NCI-H748 (cell line): Measurements from ENCODE around the gene DGKB.
"Not testable (repeated sequence)": the region's sequence is repeated elsewhere in the genome, so short reads cannot be mapped to it uniquely, and the experiment has no call there.

ENCODE experiments used
- DNase-seq: peaks from one replicate; lab custom pipeline; 2025; ENCODE audit not compliant: unreplicated experiment; lab: John Stamatoyannopoulos, UW

The DGKB gene

GRCh38 chr7:14309432-14309831 lies 593.1 kb downstream of the DGKB start:
- no peak for DNase-seq

- no peak for DNase-seq
Observed at GRCh38 chr7:14305233-14305866, 597.2 kb downstream of the DGKB start.

GRCh38 chr7:14303536-14303935 lies 599.0 kb downstream of the DGKB start:
- no peak for DNase-seq

GRCh38 chr7:14294637-14295036 lies 607.9 kb downstream of the DGKB start:
- no peak for DNase-seq

GRCh38 chr7:14293434-14293833 lies 609.1 kb downstream of the DGKB start:
- DNase-seq, result no peak

- DNase-seq, result no peak
Observed at GRCh38 chr7:14292737-14293136, 609.8 kb downstream of the DGKB start.

GRCh38 chr7:14289957-14290356 lies 612.6 kb downstream of the DGKB start:
- DNase-seq, result no peak

- DNase-seq, result no peak
Observed at GRCh38 chr7:14288701-14289100, 613.9 kb downstream of the DGKB start.

- no peak for DNase-seq
Observed at GRCh38 chr7:14287398-14287797, 615.2 kb downstream of the DGKB start.

GRCh38 chr7:14286036-14286435 lies 616.5 kb downstream of the DGKB start:
- DNase-seq, result no peak

- DNase-seq, result not testable (repeated sequence)
Observed at GRCh38 chr7:14279065-14279871, 623.3 kb downstream of the DGKB start.

GRCh38 chr7:14275356-14275755 lies 627.2 kb downstream of the DGKB start:
- no peak for DNase-seq

- DNase-seq, result peak; percentile 72
Observed at GRCh38 chr7:14271441-14271840, 631.1 kb downstream of the DGKB start.

- DNase-seq, result no peak
Observed at GRCh38 chr7:14270099-14270498, 632.5 kb downstream of the DGKB start.

- no peak for DNase-seq
Observed at GRCh38 chr7:14260011-14260410, 642.5 kb downstream of the DGKB start.

- DNase-seq, result no peak
Observed at GRCh38 chr7:14258861-14259260, 643.7 kb downstream of the DGKB start.

GRCh38 chr7:14258441-14258840 lies 644.1 kb downstream of the DGKB start:
- peak; percentile 11 for DNase-seq

- no peak for DNase-seq
Observed at GRCh38 chr7:14252458-14252857, 650.1 kb downstream of the DGKB start.

GRCh38 chr7:14242175-14242574 lies 660.4 kb downstream of the DGKB start:
- DNase-seq, result no peak

GRCh38 chr7:14236834-14237233 lies 665.7 kb downstream of the DGKB start:
- no peak for DNase-seq

GRCh38 chr7:14235056-14235455 lies 667.5 kb downstream of the DGKB start:
- DNase-seq, result no peak

- DNase-seq, result peak; percentile 83
Observed at GRCh38 chr7:14233868-14234369, 668.6 kb downstream of the DGKB start.
